Measurements from ENCODE around the gene RIOK1.
"Not testable (repeated sequence)": the region's sequence is repeated elsewhere in the genome, so short reads cannot be mapped to it uniquely, and the experiment has no call there.

Gene RIOK1

DNA sequence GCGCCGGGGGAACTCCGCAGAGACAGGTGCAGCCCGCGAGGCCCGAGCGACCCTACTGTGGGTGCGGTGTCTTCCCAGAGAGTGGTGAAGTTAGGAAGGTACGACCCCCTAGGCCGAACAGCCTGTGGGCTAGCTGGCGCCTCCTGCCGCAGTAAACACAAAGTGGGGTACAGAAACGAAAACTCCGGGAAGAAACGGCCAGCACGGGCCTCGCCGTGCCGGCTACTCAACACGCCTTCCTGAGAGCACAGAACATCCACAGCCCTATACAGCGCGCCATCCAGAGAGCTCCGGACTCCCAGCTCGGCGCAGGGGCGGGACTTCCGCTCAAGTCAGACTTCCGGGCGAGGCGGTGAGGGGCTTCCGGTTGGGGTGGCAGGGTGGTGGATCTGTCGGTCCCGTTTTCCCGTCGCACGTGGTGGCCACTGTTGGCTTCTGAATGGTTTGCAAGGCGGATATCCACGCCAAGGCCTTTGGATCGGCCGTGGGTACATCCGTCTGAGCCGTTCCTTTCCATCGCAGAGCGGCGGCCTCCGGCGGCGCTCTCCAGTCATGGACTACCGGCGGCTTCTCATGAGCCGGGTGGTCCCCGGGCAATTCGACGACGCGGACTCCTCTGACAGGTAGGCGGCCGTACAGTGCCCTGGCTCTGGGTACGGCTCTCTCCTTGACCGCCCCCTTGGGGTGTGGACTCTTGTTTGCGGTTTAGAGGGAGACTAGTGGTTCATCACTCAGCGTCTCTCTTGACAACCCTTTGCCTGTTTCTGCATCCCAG lies at the start of gene RIOK1, which contains the start of gene CAGE1:
TSS of gene RIOK1 (plus strand) at position 358 of the 775 bp plus-strand sequence. CDS start at position 553, 195 bp downstream.
TSS of gene CAGE1 (minus strand) at position 292 of the 775 bp plus-strand sequence. CDS start 2,569 bp downstream, outside the sequence.
- DNase-seq (ENCODE audit: low read depth): peak; percentile 69

DNA sequence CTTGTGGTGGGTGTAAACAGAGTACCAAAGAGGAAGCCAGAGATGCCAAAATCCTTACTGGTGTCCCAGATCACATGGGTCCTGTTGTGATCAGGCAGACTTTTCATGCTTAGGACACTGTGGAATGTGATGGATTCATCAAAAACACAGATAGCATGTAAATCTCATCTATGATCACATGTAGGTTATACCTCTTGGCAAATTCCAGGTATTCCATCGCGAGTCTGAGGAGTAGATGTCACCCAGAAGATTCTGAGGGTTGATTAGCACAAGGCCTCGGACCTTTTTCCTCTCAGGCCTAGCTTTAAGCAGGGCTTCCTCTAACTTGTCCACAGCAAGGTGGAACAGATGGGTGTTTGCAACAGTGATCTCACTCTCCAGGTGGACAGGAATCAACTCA lies 48.3 kb upstream of the RIOK1 start:
- DNase-seq (ENCODE audit: low read depth): no peak

DNA sequence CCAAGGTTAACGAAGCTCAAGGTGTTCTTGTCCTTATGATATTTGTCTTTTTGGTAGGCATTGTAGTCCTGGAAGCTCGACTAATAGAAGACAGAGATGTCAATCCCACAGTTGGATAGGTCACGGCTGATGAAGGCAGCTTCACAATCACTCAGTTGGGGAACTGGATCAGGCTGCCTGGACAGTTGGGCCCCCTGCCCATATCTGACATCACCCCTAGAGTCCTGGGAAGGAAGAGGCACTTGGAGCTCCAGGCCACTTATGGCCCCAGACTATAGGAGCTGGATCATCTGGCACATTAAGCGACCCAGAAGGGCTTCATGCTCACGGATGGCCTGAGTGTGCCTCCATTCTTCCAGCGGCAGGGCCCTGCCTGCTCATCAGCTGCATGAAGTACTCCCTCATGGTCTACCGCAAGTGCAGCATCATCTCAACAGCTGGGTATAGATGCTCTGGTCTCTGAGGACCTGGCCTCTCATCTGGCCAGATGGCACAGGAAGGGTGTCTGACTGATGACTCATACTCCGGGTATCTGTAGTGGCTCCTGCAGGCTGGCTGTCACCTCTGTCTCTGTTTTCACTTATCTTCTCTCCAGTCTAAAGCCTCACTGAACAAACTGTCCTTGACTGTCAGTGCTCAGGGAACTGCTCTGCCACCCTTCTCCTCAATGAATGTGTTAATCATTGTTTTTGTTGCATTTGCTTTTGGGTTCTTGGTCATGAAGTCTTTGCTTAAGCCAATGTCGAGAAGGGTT lies 47.4 kb upstream of the RIOK1 start:
- no peak for DNase-seq (ENCODE audit: low read depth)

DNA sequence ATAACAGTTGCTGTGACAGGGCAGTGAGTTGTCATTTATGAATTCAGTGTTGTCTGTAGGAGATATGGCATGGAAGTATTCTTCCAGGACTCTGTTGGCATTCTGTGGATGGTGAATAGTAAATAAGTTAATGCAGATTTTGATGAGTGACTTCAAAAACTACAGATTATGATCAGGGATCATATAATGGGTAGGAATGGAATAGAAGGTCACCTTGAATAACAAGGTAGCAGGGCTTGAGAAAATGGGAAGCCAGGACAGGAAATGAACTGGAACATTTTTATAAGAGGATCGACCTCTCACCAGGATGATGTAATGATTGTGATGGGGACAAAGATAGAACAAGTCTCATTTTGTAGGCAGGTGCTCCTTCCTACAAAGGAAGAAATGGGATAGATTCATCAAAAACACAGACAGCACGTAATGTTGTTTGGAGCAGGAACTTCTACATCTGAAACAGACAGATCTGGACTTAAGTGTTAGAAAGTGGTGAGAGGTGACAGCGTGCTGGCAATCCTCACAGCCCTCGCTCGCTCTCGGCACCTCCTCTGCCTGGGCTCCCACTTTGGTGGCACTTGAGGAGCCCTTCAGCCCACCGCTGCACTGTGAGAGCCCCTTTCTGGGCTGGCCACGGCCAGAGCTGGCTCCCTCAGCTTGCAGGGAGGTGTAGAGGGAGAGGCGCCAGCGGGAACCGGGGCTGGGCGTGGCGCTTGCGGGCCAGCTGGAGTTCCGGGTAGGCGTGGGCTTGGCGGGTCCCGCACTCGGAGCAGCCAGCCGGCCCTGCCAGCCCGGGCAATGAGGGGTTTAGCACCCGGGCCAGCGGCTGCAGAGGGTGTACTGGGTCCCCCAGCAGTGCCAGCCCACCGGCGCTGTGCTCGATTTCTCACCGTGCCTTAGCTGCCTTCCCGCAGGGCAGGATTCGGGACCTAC lies 45.8 kb upstream of the RIOK1 start:
- DNase-seq (ENCODE audit: low read depth): no peak

DNA sequence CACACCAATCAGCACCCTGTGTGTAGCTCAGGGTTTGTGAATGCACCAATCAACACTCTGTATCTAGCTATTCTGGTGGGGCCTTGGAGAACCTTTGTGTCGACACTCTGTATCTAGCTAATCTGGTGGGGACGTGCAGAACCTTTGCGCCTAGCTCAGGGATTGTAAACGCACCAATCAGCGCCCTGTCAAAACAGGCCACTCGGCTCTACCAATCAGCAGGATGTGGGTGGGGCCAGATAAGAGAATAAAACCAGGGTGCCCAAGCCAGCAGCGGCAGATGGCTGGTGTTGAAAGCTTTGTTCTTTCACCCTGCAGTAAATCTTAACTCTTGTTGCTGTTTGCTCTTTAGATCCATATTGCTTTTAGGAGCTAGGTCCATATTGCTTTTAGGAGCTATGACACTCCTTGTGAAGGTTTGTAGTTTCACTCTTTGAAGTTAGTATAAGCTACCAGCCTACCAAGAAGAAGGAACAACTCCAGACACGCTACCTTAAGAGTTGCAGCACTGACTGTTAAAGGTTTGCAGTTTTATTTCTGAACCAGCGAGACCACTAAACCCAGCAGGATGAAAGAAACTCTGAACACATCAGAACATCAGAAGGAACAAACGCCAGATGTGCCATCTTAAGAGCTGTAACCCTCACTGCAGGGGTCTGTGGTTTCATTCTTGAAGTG lies 44.7 kb upstream of the RIOK1 start:
- DNase-seq (ENCODE audit: low read depth): not testable (repeated sequence)

DNA sequence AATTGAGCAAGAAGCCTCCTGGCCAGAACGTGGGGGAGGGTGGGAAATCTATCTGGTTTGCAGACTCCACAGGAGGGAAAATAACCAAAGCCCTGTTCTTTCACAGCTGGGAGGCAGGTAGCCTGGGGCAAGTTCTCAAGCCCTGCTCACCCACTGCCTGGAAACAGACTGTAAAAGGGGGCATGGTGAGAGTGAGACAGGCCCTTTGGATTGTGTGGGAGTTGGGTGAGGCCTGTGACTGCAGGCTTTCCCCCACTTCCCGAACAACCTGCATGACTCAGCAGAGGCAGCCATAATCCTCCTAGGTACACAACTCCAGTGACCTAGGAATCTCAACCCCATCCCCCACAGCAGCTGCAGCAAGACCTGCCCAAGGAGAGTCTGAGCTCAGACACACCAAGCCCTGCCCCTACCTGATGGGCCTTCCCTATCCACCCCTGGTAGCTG lies 42.0 kb upstream of the RIOK1 start:
- DNase-seq (ENCODE audit: low read depth): not testable (repeated sequence)

DNA sequence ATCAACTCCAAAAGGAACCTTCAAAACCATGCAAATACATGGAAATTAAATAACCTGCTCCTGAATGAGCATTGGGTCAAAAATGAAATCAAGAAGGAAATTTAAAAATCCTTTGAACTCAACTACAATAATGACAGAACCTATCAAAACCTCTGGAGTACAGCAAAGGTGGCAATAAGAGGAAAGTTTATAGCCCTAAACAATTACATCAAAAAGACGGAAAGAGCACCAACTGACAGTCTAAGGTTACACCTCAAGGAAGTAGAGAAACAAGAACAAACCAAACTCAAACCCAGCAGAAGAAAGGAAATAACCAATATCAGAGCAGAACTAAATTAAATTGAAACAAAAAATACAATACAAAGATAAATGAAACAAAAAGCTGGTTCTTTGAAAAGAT lies 39.0 kb upstream of the RIOK1 start:
- not testable (repeated sequence) for DNase-seq (ENCODE audit: low read depth)

DNA sequence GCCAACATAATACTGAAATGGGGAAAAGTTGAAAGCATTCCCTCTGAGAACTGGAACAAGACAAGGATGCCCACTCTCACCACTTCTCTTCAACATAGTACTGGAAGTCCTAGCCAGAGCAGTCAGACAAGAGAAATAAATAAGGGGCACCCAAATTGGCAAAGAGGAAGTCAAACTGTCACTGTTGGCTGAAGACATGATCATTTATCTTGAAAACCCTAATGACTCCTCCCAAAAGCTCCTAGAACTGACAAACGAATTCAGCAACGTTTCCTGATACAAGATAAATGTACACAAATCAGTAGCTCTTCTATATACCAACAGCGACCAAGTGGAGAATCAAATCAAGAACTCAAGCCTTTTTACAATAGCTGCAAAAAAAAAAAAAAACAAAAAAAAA lies 37.7 kb upstream of the RIOK1 start:
- DNase-seq (ENCODE audit: low read depth): not testable (repeated sequence)

DNA sequence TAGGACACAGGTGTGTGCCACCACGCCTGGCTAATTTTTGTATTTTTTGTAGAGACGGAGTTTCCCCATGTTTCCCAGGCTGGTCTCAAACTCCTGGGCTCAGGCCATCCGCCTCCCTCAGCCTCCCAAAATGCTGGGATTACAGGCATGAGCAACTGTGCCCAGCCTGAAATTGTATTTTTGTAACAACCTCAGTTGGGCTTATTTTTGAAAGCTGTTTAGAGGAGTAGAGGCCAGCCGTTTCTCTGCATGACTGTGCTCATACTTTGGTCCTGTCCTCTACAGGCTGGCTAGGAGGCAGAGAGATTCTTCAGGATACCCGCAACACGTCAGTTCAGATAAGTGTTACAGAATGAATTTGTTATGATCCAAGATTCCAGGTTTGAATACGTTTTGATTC lies 22.2 kb upstream of the RIOK1 start:
- DNase-seq (ENCODE audit: low read depth): no peak

DNA sequence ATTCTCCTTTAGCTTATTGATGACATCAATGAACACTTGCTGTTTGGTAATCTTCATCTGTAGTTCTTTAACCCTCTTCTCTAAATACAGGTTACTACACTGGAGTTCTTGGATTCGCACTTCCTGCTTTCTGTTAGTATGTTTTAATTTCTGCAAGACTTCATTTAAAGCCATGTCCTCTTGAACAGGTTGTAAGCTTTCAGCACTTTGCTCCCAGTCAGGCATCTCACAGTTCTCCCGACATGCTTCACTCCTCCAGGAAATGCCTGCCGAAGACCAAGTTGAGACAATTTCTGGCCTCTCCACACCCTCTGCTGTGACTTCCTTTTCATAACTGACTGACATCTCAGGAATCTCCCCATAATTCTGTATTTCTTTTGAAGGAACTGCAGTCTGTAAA lies 15.9 kb upstream of the RIOK1 start:
- no peak for DNase-seq (ENCODE audit: low read depth)

DNA sequence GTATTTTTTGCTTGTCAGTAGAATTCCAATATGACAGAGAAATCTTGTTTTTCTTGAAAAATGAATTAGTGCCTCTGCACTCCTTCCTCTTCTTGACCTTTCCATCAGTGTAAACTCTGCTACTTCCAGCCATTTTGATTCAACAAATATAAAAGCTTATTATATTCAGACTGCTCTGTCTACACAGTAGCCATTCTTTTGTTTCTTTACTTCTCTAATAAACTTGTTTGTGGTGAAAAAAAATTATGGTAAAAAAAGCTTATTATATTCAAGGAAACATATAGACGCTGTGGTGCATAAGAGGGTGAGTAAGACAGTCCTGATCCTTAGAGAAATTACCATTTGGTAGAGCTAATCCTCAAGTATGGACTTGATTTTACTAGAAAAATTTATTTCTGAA lies 11.6 kb upstream of the RIOK1 start:
- no peak for DNase-seq (ENCODE audit: low read depth)

DNA sequence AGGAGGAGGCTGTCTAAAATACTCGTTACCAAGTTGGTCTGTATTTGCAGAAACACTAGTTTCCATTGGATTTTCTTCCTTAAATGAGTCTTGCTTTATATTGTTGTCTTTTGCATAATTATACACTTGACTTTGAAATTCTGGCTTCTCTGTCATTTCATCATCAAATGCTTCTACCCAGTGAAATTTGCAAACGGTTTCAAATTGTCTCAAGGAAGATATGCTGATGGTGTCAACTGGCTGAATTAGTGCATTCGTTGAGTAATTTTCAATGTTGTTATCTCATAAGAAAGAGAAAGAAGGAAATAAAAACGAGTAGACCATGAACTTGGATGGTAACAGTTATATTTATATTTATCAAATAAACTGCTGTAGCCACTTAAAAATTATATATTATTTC lies 10.9 kb upstream of the RIOK1 start:
- no peak for DNase-seq (ENCODE audit: low read depth)

DNA sequence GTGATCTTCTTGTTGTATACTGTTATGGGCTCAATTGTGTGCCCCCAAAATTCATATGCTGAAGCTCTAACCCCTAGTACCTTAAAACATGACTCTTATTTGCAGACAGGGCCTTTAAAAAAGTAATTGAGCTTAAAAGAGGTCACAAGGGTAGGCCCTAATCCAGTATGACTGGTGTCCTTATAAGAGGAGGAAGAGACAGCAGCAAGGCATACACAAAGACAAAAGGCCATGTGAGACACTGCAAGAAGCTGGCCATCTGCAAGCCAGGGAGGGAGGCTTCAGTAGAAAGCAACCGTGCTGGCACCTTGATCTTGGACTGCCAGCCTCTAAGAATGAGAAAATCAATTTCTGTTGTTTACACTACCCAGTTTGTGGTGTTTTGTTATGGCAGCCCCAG lies 8.5 kb upstream of the RIOK1 start:
- DNase-seq (ENCODE audit: low read depth): no peak

DNA sequence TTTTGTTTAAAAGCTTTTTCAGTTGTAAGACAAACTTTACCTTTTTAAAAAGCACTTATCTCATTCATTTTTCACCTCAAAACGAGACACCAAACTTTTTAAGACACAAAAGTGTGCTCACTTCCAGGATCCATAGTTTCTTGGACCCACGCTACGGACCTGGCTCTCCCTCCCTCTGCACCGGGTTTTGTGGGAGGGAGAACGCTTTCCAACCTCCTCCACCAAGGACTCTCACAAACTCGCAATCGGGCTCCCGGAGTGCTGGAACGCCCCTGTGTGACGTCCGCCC lies 502 bp upstream of the RIOK1 start:
- DNase-seq (ENCODE audit: low read depth): peak; percentile 12

DNA sequence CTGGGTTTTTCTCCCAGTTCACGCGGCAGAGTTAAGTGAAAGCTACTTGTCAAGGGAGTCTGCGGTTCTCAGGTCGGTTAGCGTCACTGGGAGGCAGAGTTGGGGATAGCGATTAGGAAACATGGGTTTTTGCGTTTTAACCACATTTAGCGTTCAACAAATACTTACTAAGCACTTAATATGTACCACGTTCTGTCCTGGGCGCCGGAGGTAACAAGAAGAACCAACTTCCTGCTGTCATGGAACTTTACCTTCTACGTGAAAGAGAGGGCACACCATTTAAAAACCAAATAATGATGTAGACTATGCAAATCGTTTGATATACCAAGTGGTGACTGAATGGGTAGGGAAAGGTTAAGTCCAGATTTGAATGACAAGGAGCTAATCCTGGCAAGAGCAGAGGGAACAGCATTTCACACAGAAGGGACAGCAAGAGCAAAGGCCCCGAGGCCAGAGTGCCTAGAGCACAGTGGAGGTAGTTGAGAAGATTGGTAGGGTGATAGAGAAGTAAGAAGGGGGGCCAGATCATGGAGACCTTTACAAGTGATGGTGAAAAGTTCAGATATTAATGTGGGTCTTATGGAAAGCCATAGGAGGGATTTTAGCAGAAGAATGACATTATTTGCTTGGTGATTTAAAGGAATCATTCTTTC lies 744 bp downstream of the RIOK1 start:
- no peak for DNase-seq (ENCODE audit: low read depth)

DNA sequence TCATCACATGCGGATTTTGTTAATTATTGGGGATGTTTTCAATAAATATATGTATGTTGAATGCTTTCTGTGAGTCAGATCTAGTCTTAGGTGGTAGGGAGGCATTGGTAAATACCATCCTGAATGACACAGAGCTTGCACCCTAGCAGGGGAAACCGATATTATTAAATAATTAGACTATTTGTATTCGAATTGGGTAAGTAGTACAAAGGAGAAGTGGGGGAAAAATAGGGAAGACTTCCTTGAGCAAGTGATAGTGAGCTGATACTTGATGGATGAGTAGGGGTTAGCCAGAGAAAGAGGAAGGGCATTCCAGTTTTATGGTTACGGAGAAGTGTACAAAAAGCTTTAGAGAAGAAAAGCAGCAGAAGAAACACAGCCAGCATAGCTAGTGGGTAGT lies 1.5 kb downstream of the RIOK1 start:
- DNase-seq (ENCODE audit: low read depth): no peak

DNA sequence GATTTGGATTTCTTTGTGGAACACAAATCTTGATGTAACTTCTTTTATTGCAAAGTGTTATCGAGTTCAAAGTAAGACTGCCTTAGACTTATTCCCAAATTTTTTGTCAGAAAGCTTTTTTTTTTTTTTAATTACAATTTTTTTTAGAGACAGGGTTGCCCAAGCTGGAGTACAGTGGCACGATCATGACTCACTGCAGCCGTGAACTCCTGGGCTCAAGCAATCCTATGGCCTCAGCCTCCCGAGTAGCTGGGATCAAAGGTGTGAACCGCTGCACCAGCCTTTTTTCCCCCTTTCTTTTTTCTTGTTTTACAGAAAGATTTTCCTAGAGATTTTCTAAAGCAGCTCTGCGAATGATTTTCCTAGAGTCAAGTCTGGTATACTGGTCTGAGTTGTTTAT lies 2.8 kb downstream of the RIOK1 start:
- no peak for DNase-seq (ENCODE audit: low read depth)

DNA sequence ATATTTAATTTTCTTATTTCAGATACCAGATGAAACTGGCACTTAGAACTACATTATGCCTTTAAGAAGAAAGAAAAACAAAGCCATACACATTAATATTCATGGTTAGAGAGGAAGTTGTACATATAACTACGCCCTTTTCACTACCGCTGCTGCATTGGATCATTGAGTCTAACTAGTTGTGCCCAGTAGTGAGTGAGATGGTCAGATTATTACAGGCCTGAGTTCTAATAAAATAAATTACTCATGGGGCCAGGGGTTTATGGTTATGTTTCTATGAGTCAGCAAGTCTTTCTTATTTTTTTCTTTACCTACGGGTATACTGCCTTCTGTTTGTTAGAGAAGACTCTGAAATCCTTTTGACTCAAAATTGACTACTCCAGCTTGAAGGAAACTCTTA lies 11.5 kb downstream of the RIOK1 start:
- no peak for DNase-seq (ENCODE audit: low read depth)

DNA sequence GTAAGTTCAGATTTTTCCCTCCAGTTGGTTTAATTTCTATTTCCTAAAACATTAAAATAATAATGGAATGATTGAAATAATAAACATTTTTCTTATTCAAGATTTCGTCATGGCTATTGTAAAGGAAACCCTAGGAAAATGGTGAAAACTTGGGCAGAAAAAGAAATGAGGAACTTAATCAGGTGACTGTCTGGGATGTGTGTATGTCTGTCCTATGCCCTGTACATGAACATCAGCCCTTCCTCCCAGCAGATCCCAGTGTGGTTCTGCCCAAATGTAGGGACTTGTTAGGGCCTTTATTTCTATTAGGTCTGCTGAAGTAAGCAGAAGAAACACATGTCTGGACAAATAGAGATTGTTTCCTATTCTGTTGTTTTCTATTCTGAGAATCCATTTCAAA lies 13.1 kb downstream of the RIOK1 start:
- no peak for DNase-seq (ENCODE audit: low read depth)

DNA sequence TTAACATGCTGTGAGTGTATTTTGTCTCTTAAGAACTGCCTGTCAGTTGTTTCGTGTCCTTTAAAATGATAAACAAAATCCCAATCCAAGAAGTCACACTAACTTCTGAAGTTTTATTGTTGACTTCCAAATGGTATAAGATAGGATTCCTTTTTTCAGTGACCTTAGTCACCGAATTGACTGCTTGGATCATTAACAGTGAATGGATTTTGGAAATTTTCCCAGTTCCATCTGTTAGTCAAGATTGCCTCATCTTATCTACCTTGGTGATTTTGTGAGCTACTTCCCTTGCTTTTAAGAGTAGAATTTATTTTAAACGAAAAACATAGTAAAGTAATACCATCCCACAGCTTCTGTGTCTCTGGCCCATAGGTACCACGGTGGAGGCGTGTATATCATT lies 14.9 kb downstream of the RIOK1 start:
- no peak for DNase-seq (ENCODE audit: low read depth)

DNA sequence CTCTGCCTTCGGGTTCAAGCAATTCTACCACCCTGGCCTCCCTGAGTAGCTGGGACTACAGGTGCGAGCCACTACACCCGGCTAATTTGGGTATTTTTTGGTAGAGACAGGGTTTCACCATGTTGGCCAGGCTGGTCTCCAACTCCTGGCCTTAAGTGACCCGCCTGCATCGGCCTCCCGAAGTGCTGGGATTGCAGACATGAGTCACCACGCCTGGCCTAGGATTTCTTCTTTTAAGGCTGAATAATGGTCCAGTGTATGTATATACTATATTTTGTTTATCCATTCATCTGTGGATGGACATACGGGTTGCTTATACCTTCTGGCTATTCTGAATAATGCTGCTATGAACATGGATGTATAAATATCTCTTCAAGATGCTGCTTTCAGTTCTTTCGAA lies 17.1 kb downstream of the RIOK1 start:
- DNase-seq (ENCODE audit: low read depth): no peak
